Measurements from ENCODE around the gene HSCB. TPM values are rescaled to one million over a fixed set of nuclear protein-coding genes. Genes with fewer than 3 reads are reported as not detected.
"Not testable (repeated sequence)": the region's sequence is repeated elsewhere in the genome, so short reads cannot be mapped to it uniquely, and the experiment has no call there.

HSCB gene
- total RNA-seq, 2 experiments from 2014 or later, result 12.7 to 13.3 TPM

- Mint-ChIP-seq H3K27ac (no peak overlapping the region), H3K4me3 (no peak overlapping the region), H3K9me3 (no peaks in the 10 kb centered on the region), H3K36me3 (ENCODE audit: low read depth) (peaks cover 36% of the 10 kb centered on the region), H3K4me1 (ENCODE audit: low read depth) (no peaks in the 10 kb centered on the region), H3K27me3 (ENCODE audit: low read depth) (no peaks in the 10 kb centered on the region)
- CTCF ChIA-PET, result interaction anchor here (0.6 kb wide), 1 partner anchor 80 kb away, joined by 7 read pairs; no protein-coding TSS in a partner anchor
- no peak for DNase-seq
- intact Hi-C loops (cut with micrococcal nuclease), result no loop called here
These were observed 8.6 kb downstream of the HSCB start for GRCh38 chr22:28750471-28750881.

- intact Hi-C loops (cut with micrococcal nuclease); H3K27me3 Mint-ChIP-seq (ENCODE audit: low read depth); H3K4me3 Mint-ChIP-seq; H3K9me3 Mint-ChIP-seq; DNase-seq; H3K27ac Mint-ChIP-seq; H3K4me1 Mint-ChIP-seq (ENCODE audit: low read depth): not testable (repeated sequence)
- CTCF ChIA-PET, result interaction anchor here (0.6 kb wide), 2 partner anchors 873 to 1506 kb away, joined by 3 to 4 read pairs; no protein-coding TSS in a partner anchor
- peaks cover 16% of the 10 kb centered on the region for H3K36me3 Mint-ChIP-seq (ENCODE audit: low read depth)
These were observed 12.7 kb downstream of the HSCB start for GRCh38 chr22:28754512-28754911.

- intact Hi-C loops (cut with micrococcal nuclease), result no loop called here
- Mint-ChIP-seq H3K36me3 (ENCODE audit: low read depth) (peaks cover 4% of the 10 kb centered on the region), H3K4me1 (ENCODE audit: low read depth) (no peaks in the 10 kb centered on the region), H3K27ac (no peak overlapping the region), H3K4me3 (no peak overlapping the region), H3K27me3 (ENCODE audit: low read depth) (no peaks in the 10 kb centered on the region), H3K9me3 (no peaks in the 10 kb centered on the region)
- CTCF ChIA-PET, result interaction anchor here (0.9 kb wide), 1 partner anchor 16 kb away, joined by 3 read pairs; no protein-coding TSS in a partner anchor
- no peak for DNase-seq
These were observed 18.2 kb downstream of the HSCB start for GRCh38 chr22:28759861-28760560.

GRCh38 chr22:28761449-28761755 lies 19.6 kb downstream of the HSCB start:
- peaks cover 4% of the 10 kb centered on the region for H3K36me3 Mint-ChIP-seq (ENCODE audit: low read depth)
- no peaks in the 10 kb centered on the region for H3K4me1 Mint-ChIP-seq (ENCODE audit: low read depth)
- H3K4me3 Mint-ChIP-seq, result no peak overlapping the region
- H3K9me3 Mint-ChIP-seq, result no peaks in the 10 kb centered on the region
- no peak overlapping the region for H3K27ac Mint-ChIP-seq
- CTCF ChIA-PET, result interaction anchor here (0.8 kb wide), 1 partner anchor 16 kb away, joined by 3 read pairs; no protein-coding TSS in a partner anchor
- intact Hi-C loops (cut with micrococcal nuclease), result no loop called here
- DNase-seq, result no peak
- H3K27me3 Mint-ChIP-seq (ENCODE audit: low read depth), result no peaks in the 10 kb centered on the region

- H3K9me3 Mint-ChIP-seq; H3K4me3 Mint-ChIP-seq; intact Hi-C loops (cut with micrococcal nuclease); H3K36me3 Mint-ChIP-seq (ENCODE audit: low read depth); H3K27me3 Mint-ChIP-seq (ENCODE audit: low read depth); CTCF ChIA-PET; H3K4me1 Mint-ChIP-seq (ENCODE audit: low read depth); DNase-seq; H3K27ac Mint-ChIP-seq: not testable (repeated sequence)
These were observed 20.2 kb downstream of the HSCB start for GRCh38 chr22:28762000-28762399.

GRCh38 chr22:28766628-28767027 lies 24.8 kb downstream of the HSCB start:
- no peaks in the 10 kb centered on the region for H3K4me1 Mint-ChIP-seq (ENCODE audit: low read depth)
- intact Hi-C loops (cut with micrococcal nuclease), result no loop called here
- H3K36me3 Mint-ChIP-seq (ENCODE audit: low read depth), result no peaks in the 10 kb centered on the region
- CTCF ChIA-PET, result no interaction called here
- no peak for DNase-seq
- H3K9me3 Mint-ChIP-seq, result no peaks in the 10 kb centered on the region
- no peak overlapping the region for H3K27ac Mint-ChIP-seq
- H3K4me3 Mint-ChIP-seq, result no peak overlapping the region
- H3K27me3 Mint-ChIP-seq (ENCODE audit: low read depth), result no peaks in the 10 kb centered on the region

GRCh38 chr22:28768701-28769393 lies 27.0 kb downstream of the HSCB start:
- no peaks in the 10 kb centered on the region for H3K27me3 Mint-ChIP-seq (ENCODE audit: low read depth)
- no peaks in the 10 kb centered on the region for H3K9me3 Mint-ChIP-seq
- no peak overlapping the region for H3K27ac Mint-ChIP-seq
- peaks cover 6% of the 10 kb centered on the region for H3K36me3 Mint-ChIP-seq (ENCODE audit: low read depth)
- H3K4me1 Mint-ChIP-seq (ENCODE audit: low read depth), result peaks cover 8% of the 10 kb centered on the region
- intact Hi-C loops (cut with micrococcal nuclease), result no loop called here
- CTCF ChIA-PET, result no interaction called here
- no peak for DNase-seq
- no peak overlapping the region for H3K4me3 Mint-ChIP-seq

GRCh38 chr22:28769394-28770085 lies 27.7 kb downstream of the HSCB start:
- H3K27ac Mint-ChIP-seq, result no peak overlapping the region
- CTCF ChIA-PET, result no interaction called here
- no peaks in the 10 kb centered on the region for H3K9me3 Mint-ChIP-seq
- H3K4me1 Mint-ChIP-seq (ENCODE audit: low read depth), result peaks cover 12% of the 10 kb centered on the region
- intact Hi-C loops (cut with micrococcal nuclease), result loop anchor here (5.0 kb wide), 2 partner anchors 97 to 188 kb away; no protein-coding TSS in a partner anchor
- DNase-seq, result no peak
- H3K27me3 Mint-ChIP-seq (ENCODE audit: low read depth), result no peaks in the 10 kb centered on the region
- H3K36me3 Mint-ChIP-seq (ENCODE audit: low read depth), result peaks cover 7% of the 10 kb centered on the region
- no peak overlapping the region for H3K4me3 Mint-ChIP-seq

GRCh38 chr22:28771195-28771791 lies 29.5 kb downstream of the HSCB start:
- CTCF ChIA-PET, result no interaction called here
- Mint-ChIP-seq H3K4me3 (no peak overlapping the region), H3K4me1 (ENCODE audit: low read depth) (peaks cover 25% of the 10 kb centered on the region), H3K27me3 (ENCODE audit: low read depth) (no peaks in the 10 kb centered on the region), H3K36me3 (ENCODE audit: low read depth) (peaks cover 19% of the 10 kb centered on the region), H3K27ac (no peak overlapping the region), H3K9me3 (no peaks in the 10 kb centered on the region)
- intact Hi-C loops (cut with micrococcal nuclease), result loop anchor here (5.0 kb wide), 2 partner anchors 99 to 186 kb away; no protein-coding TSS in a partner anchor
- no peak for DNase-seq

- Mint-ChIP-seq H3K9me3 (no peaks in the 10 kb centered on the region), H3K4me1 (ENCODE audit: low read depth) (peaks cover 29% of the 10 kb centered on the region), H3K4me3 (peak within 1 kb of the TSS; percentile 99), H3K27me3 (ENCODE audit: low read depth) (no peaks in the 10 kb centered on the region), H3K27ac (peak within 1 kb of the TSS; percentile 98), H3K36me3 (ENCODE audit: low read depth) (peaks cover 19% of the 10 kb centered on the region)
- CTCF ChIA-PET, result interaction anchor here (0.6 to 1.5 kb wide), 9 partner anchors 8 to 40 kb away, joined by 3 to 6 read pairs (median 4); no protein-coding TSS in a partner anchor
- peak; percentile 97 for DNase-seq
- intact Hi-C loops (cut with micrococcal nuclease), result loop anchor here (1.0 to 5.0 kb wide), 6 partner anchors 26 to 299 kb away; partner anchors contain the start of gene HSCB
These were observed 31.0 kb downstream of the HSCB start, which contains the start of gene CCDC117 for GRCh38 chr22:28772633-28773460. CCDC117 (plus strand) TSS chr22:28772695; CDS start chr22:28772850, 155 bp downstream.

GRCh38 chr22:28773461-28773867 lies 31.6 kb downstream of the HSCB start:
- Mint-ChIP-seq H3K4me1 (ENCODE audit: low read depth) (peaks cover 34% of the 10 kb centered on the region), H3K4me3 (peak overlapping the region; percentile 99), H3K27ac (peak overlapping the region; percentile 98), H3K9me3 (no peaks in the 10 kb centered on the region), H3K36me3 (ENCODE audit: low read depth) (peaks cover 19% of the 10 kb centered on the region), H3K27me3 (ENCODE audit: low read depth) (no peaks in the 10 kb centered on the region)
- DNase-seq, result no peak
- intact Hi-C loops (cut with micrococcal nuclease), result loop anchor here (1.0 to 5.0 kb wide), 4 partner anchors 26 to 184 kb away; no protein-coding TSS in a partner anchor
- CTCF ChIA-PET, result interaction anchor here (0.6 to 1.5 kb wide), 6 partner anchors 9 to 38 kb away, joined by 3 to 5 read pairs (median 4); no protein-coding TSS in a partner anchor
